Esophagus squamous epithelium (tissue), 5 donors: ENCODE data around the gene USE1. TPM values are rescaled to one million over a fixed set of nuclear protein-coding genes. Genes with fewer than 3 reads are reported as not detected.

Experiments
- DNase-seq: peaks from one replicate; lab custom pipeline; 2025; lab: John Stamatoyannopoulos, UW
- H3K27ac ChIP-seq, 4 donors: fragments of 200-600 bp; sonication (generic); one replicate each; pipeline ENCODE4 v1.5.1; 2016 to 2019; ENCODE audit warnings: mild to moderate bottlenecking in 1 of 4
- H3K27me3 ChIP-seq, 4 donors: fragments of 200-600 bp; sonication (generic); 1 replicate in 3 of 4; 2 replicates in 1 of 4; pipeline versions ENCODE4 v1.5.1 to v1.6.0; 2017 to 2021; ENCODE audit warnings: antibody characterized with exemption in 1 of 4
- H3K36me3 ChIP-seq, 3 donors: fragments of 200-600 bp; sonication (generic); one replicate each; pipeline ENCODE4 v1.5.1; 2016 to 2019
- H3K4me1 ChIP-seq, 3 donors: fragments of 200-600 bp; sonication (generic); one replicate each; pipeline ENCODE4 v1.5.1; 2017 to 2019
- H3K4me3 ChIP-seq, 4 donors: fragments of 200-600 bp; sonication (generic); 1 replicate in 3 of 4; 2 replicates in 1 of 4; pipeline ENCODE4 v1.5.1; 2016 to 2019; ENCODE audit warnings: mild to moderate bottlenecking in 2 of 4, moderate library complexity in 1 of 4
- H3K9me3 ChIP-seq, 3 donors: fragments of 200-600 bp; sonication (generic); one replicate each; pipeline ENCODE4 v1.5.1; 2016 to 2019
- CTCF ChIP-seq, 6 experiments: fragments of 450-650 bp in 4 of 6; fragments of 200-600 bp in 2 of 6; sonication (generic) in 2 of 6; IDR thresholded peaks; one replicate each; pipeline ENCODE4 v1.5.1; 2016 to 2019; ENCODE audit warnings: antibody characterized with exemption in 6 of 6, mild to moderate bottlenecking in 4 of 6, moderate library complexity in 4 of 6
- POLR2A ChIP-seq, 4 donors: fragments of 450-650 bp; IDR thresholded peaks; one replicate each; pipeline ENCODE4 v1.6.1; 2017; ENCODE audit warnings: antibody characterized with exemption in 4 of 4, mild to moderate bottlenecking in 4 of 4, moderate library complexity in 3 of 4
- WGBS, 2 donors: methylation state at CpG; one replicate each; pipeline ENCODE4 v1.1.5; 2018; 5-methylcytosine and 5-hydroxymethylcytosine counted together
- intact Hi-C: fragments of 100-400 bp; cut with DNase I; formaldehyde crosslinking; loops from one replicate; pipeline ENCODE4 v1.15.0; 2022
- total RNA-seq, 4 donors: library from RNA; depleted of rRNA; stranded (reverse); fragments of >200 nt; gene quantifications; one replicate each; pipeline ENCODE4 v1.1.0, GENCODE V29; 2016
- donor health status: DM: yes; HTN: yes; CAD: no.

Gene USE1
- total RNA-seq, result 10 to 100 TPM; 11.2 to 22.5 (median 17.6) TPM

- peak in 2 of 4 donors; percentile 52 to 65 for TF ChIP-seq POLR2A (IDR thresholded peaks at IDR 0.05)
- TF ChIP-seq CTCF (IDR thresholded peaks at IDR 0.05), result peak in 1 of 6 experiments; percentile 19
- intact Hi-C loops, result no loop called here
- H3K27ac ChIP-seq, result peak within 1 kb of the TSS; percentile 93 to 96 (median 96)
- peak within 1 kb of the TSS; percentile 60 to 79 (median 78) for H3K4me3 ChIP-seq
- H3K36me3 ChIP-seq, result peaks cover 8 to 73% (median 15%) of the 10 kb centered on the region in 3 donors
- 0 to 2% methylated on average over 12 to 13 of the region's 56 CpGs for WGBS, 2 donors
- H3K4me1 ChIP-seq, result peaks cover 3 to 27% (median 18%) of the 10 kb centered on the region in 3 donors
- H3K9me3 ChIP-seq, result no peaks in the 10 kb centered on the region
- H3K27me3 ChIP-seq, result no peaks in the 10 kb centered on the region
- DNase-seq, result peak; percentile 58
Observed at GRCh38 chr19:17215127-17215971, at the start of gene USE1. Gene USE1, plus strand, starts transcription at chr19:17215357. Its CDS starts 49 bp downstream, at chr19:17215406.

DNA sequence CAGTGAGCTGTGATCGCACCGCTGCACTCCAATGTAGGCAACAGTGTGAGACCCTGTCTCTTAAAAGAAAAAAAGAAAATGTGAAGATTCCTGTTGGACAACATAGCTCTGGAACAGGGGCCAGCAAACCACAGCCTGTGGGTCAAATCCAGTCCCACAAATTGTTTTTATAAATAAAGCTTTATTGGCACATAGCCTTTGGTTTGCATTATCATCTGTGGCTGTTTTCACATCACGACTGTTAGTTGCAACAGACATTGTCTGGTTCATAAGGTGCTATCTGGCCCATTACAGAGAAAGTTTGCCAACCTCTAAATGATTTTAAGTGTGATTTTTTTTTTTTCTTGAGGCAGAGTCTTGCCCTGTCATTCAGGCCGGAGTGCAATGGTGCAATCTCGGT is 49.4 kb upstream of the USE1 start:
- intact Hi-C loops, result no loop called here
- H3K27me3 ChIP-seq, result no peaks in the 10 kb centered on the region
- no peak overlapping the region for H3K4me3 ChIP-seq
- H3K9me3 ChIP-seq, result peaks cover 0 to 5% (median 0%) of the 10 kb centered on the region in 3 donors
- peaks cover 12 to 98% (median 40%) of the 10 kb centered on the region in 3 donors for H3K36me3 ChIP-seq
- no peak for TF ChIP-seq POLR2A (IDR thresholded peaks at IDR 0.05)
- TF ChIP-seq CTCF (IDR thresholded peaks at IDR 0.05), result no peak
- no peaks in the 10 kb centered on the region for H3K4me1 ChIP-seq
- H3K27ac ChIP-seq, result no peak overlapping the region
- no peak for DNase-seq
- WGBS, 2 donors, result 91 to 93% methylated on average over 5 of the region's 5 CpGs

- 72 to 80% methylated on average over 12 of the region's 13 CpGs for WGBS, 2 donors
- TF ChIP-seq POLR2A (IDR thresholded peaks at IDR 0.05) (no peak), CTCF (IDR thresholded peaks at IDR 0.05) (no peak)
- Histone ChIP-seq H3K27ac (no peak overlapping the region), H3K9me3 (no peaks in the 10 kb centered on the region), H3K4me3 (no peak overlapping the region), H3K27me3 (no peaks in the 10 kb centered on the region), H3K36me3 (peaks cover 29 to 98% (median 58%) of the 10 kb centered on the region in 3 donors), H3K4me1 (no peaks in the 10 kb centered on the region)
- no peak for DNase-seq
- intact Hi-C loops, result no loop called here
Observed at GRCh38 chr19:17170538-17171297, 44.4 kb upstream of the USE1 start.

GRCh38 chr19:17171874-17172273 is 43.3 kb upstream of the USE1 start:
- intact Hi-C loops, result no loop called here
- Histone ChIP-seq H3K4me1 (no peaks in the 10 kb centered on the region), H3K4me3 (no peak overlapping the region), H3K27ac (no peak overlapping the region), H3K36me3 (peaks cover 29 to 98% (median 62%) of the 10 kb centered on the region in 3 donors), H3K9me3 (no peaks in the 10 kb centered on the region), H3K27me3 (no peaks in the 10 kb centered on the region)
- WGBS, 2 donors, result 92 to 94% methylated on average over 3 to 5 of the region's 8 CpGs
- TF ChIP-seq CTCF (IDR thresholded peaks at IDR 0.05), result no peak
- no peak for TF ChIP-seq POLR2A (IDR thresholded peaks at IDR 0.05)
- no peak for DNase-seq
